Thoracic aorta (tissue), 2 donors: ENCODE data around the gene NFASC. TPM values are rescaled to one million over a fixed set of nuclear protein-coding genes. Genes with fewer than 3 reads are reported as not detected.

ENCODE experiments used
- ATAC-seq: fragments of 150-250 bp; one replicate; pipeline ENCODE4 v1.8.0; 2017; ENCODE audit warnings: low read depth; ENCODE audit not compliant: insufficient number of reproducible peaks, low FRiP score
- DNase-seq: peaks from one replicate; pipeline ENCODE4 v3.0.0-alpha.2; 2020; ENCODE audit warnings: low spot score
- H3K27ac ChIP-seq, 2 donors: fragments of 200-600 bp; sonication (generic); 1 replicate in 1 of 2; 2 replicates in 1 of 2; pipeline ENCODE4 v1.5.1; 2016; ENCODE audit warnings: mild to moderate bottlenecking in 2 of 2, moderate library complexity in 2 of 2
- H3K27me3 ChIP-seq: fragments of 200-600 bp; sonication (generic); replicated peaks from 2 replicates; pipeline ENCODE4 v1.6.0; 2016; ENCODE audit warnings: mild to moderate bottlenecking; ENCODE audit not compliant: insufficient read depth
- H3K36me3 ChIP-seq: fragments of 200-600 bp; sonication (generic); one replicate; pipeline ENCODE4 v1.5.1; 2016
- H3K4me1 ChIP-seq, 2 donors: fragments of 200-600 bp; sonication (generic); 1 replicate in 1 of 2; 2 replicates in 1 of 2; pipeline versions ENCODE4 v1.5.1 to v1.6.0; 2016; ENCODE audit warnings: low read depth in 2 of 2, mild to moderate bottlenecking in 1 of 2; ENCODE audit not compliant: control insufficient read depth in 1 of 2
- H3K4me3 ChIP-seq: fragments of 200-600 bp; sonication (generic); 2 replicates; pipeline ENCODE4 v1.5.1; 2016; ENCODE audit warnings: mild to moderate bottlenecking
- H3K9me3 ChIP-seq: fragments of 200-600 bp; sonication (generic); 2 replicates; pipeline ENCODE4 v1.5.1; 2016
- CTCF ChIP-seq: fragments of 200-600 bp; sonication (generic); IDR thresholded peaks from one replicate; pipeline ENCODE4 v1.5.1; 2019; ENCODE audit warnings: antibody characterized with exemption
- total RNA-seq, 2 donors: library from RNA; depleted of rRNA; stranded (reverse); fragments of >200 nt; gene quantifications; one replicate each; pipeline versions ENCODE4 v1.1.0 to v1.2.3, GENCODE V29; 2016

The NFASC gene
- total RNA-seq, 2 donors from 2014 or later = 26.2 to 29.5 TPM

- Histone ChIP-seq H3K27me3 (no peaks in the 10 kb centered on the region), H3K36me3 (no peaks in the 10 kb centered on the region), H3K4me1 (no peaks in the 10 kb centered on the region), H3K4me3 (no peak overlapping the region), H3K27ac (no peak overlapping the region), H3K9me3 (no peaks in the 10 kb centered on the region)
- no peak for ATAC-seq
- TF ChIP-seq CTCF = no peak
- DNase-seq = no peak
Measured at GRCh38 chr1:205018381-205018780, 147.7 kb downstream of the NFASC start.

GRCh38 chr1:205020466-205020865, 149.8 kb downstream of the NFASC start:
- ATAC-seq (no peak), DNase-seq (no peak)
- Histone ChIP-seq H3K27ac (no peak overlapping the region), H3K36me3 (no peaks in the 10 kb centered on the region), H3K27me3 (no peaks in the 10 kb centered on the region), H3K4me3 (no peak overlapping the region), H3K9me3 (no peaks in the 10 kb centered on the region), H3K4me1 (no peaks in the 10 kb centered on the region)
- TF ChIP-seq CTCF = no peak

- Histone ChIP-seq H3K4me1 (no peaks in the 10 kb centered on the region), H3K9me3 (no peaks in the 10 kb centered on the region), H3K4me3 (no peak overlapping the region), H3K27me3 (no peaks in the 10 kb centered on the region), H3K36me3 (no peaks in the 10 kb centered on the region), H3K27ac (no peak overlapping the region)
- TF ChIP-seq CTCF = no peak
- DNase-seq = no peak
- no peak for ATAC-seq
Measured at GRCh38 chr1:205024679-205025078, 154.0 kb downstream of the NFASC start.

GRCh38 chr1:205025239-205025638, 154.6 kb downstream of the NFASC start:
- ATAC-seq (no peak), DNase-seq (no peak)
- no peaks in the 10 kb centered on the region for H3K36me3 ChIP-seq
- no peak overlapping the region for H3K4me3 ChIP-seq
- no peak for TF ChIP-seq CTCF
- no peaks in the 10 kb centered on the region for H3K27me3 ChIP-seq
- no peaks in the 10 kb centered on the region for H3K9me3 ChIP-seq
- H3K27ac ChIP-seq = no peak overlapping the region
- no peaks in the 10 kb centered on the region for H3K4me1 ChIP-seq

- Histone ChIP-seq H3K9me3 (no peaks in the 10 kb centered on the region), H3K4me1 (no peaks in the 10 kb centered on the region), H3K4me3 (no peak overlapping the region), H3K27ac (no peak overlapping the region), H3K36me3 (no peaks in the 10 kb centered on the region), H3K27me3 (no peaks in the 10 kb centered on the region)
- no peak for ATAC-seq
- TF ChIP-seq CTCF = no peak
- no peak for DNase-seq
Measured at GRCh38 chr1:205026181-205026580, 155.5 kb downstream of the NFASC start.
